AG04449 (cell line): ENCODE measurements around the gene LAMA3.
A peak's percentile ranks its signal among the peaks of the same experiment; 100 is the strongest.

Experiments used
- CTCF ChIA-PET: fragments of 350-600 bp; formaldehyde crosslinking; extraction: SDS; loops from one replicate; lab custom pipeline; 2021; ENCODE audit warnings: antibody characterized with exemption; lab: Yijun Ruan, JAX
- POLR2A ChIA-PET: fragments of 400-600, 350-600 bp; formaldehyde crosslinking; extraction: SDS; loops from one replicate; lab custom pipeline; 2020; ENCODE audit warnings: antibody characterized with exemption, inconsistent platforms; lab: Yijun Ruan, JAX
- DNase-seq: peaks from one replicate; pipeline ENCODE4 v3.0.0-alpha.2; 2010; ENCODE audit warnings: low read depth, low spot score
- H3K4me3 ChIP-seq: 2 replicates; pipeline ENCODE4 v1.5.1; 2011; ENCODE audit warnings: low read depth, mild to moderate bottlenecking, control low read depth, low read length
- CTCF ChIP-seq: IDR thresholded peaks from one replicate; pipeline ENCODE4 v1.5.1; 2011; ENCODE audit warnings: mild to moderate bottlenecking, moderate library complexity, low read length, control low read depth, inconsistent platforms; ENCODE audit not compliant: insufficient read depth; ENCODE audit errors: missing control alignments

LAMA3 gene

GRCh38 chr18:23939366-23939765 lies 250.1 kb downstream of the LAMA3 start:
- ChIA-PET CTCF (interaction anchor here (0.5 to 3.0 kb wide), 4 partner anchors 8 to 21 kb away, joined by 3 to 12 read pairs (median 6); no protein-coding TSS in a partner anchor), POLR2A (no interaction called here)
- TF ChIP-seq CTCF: no peak
- H3K4me3 ChIP-seq: no peak overlapping the region
- no peak for DNase-seq

- no peak for TF ChIP-seq CTCF
- no peak for DNase-seq
- CTCF ChIA-PET: interaction anchor here (1.0 to 1.6 kb wide), 3 partner anchors 11 to 180 kb away, joined by 3 to 8 read pairs (median 3); no protein-coding TSS in a partner anchor
- POLR2A ChIA-PET: interaction anchor here (0.6 kb wide), 1 partner anchor 304 kb away, joined by 3 read pairs; no protein-coding TSS in a partner anchor
- H3K4me3 ChIP-seq: no peak overlapping the region
Observed at GRCh38 chr18:23939896-23940295, 250.6 kb downstream of the LAMA3 start.

- POLR2A ChIA-PET: no interaction called here
- no peak for TF ChIP-seq CTCF
- no peak overlapping the region for H3K4me3 ChIP-seq
- DNase-seq: no peak
- CTCF ChIA-PET: no interaction called here
Observed at GRCh38 chr18:23941791-23942190, 252.5 kb downstream of the LAMA3 start.

- ChIA-PET POLR2A (no interaction called here), CTCF (interaction anchor here (1.7 kb wide), 1 partner anchor 25 kb away, joined by 14 read pairs; no protein-coding TSS in a partner anchor)
- DNase-seq: no peak
- no peak overlapping the region for H3K4me3 ChIP-seq
- no peak for TF ChIP-seq CTCF
Observed at GRCh38 chr18:23943104-23943503, 253.9 kb downstream of the LAMA3 start.

- peak; percentile 96 for DNase-seq
- ChIA-PET POLR2A (no interaction called here), CTCF (interaction anchor here (1.7 kb wide), 1 partner anchor 26 kb away, joined by 14 read pairs; no protein-coding TSS in a partner anchor)
- no peak for TF ChIP-seq CTCF
- H3K4me3 ChIP-seq: no peak overlapping the region
Observed at GRCh38 chr18:23943903-23944624, 254.8 kb downstream of the LAMA3 start.

GRCh38 chr18:23945416-23946079 lies 256.3 kb downstream of the LAMA3 start:
- no peak for TF ChIP-seq CTCF
- H3K4me3 ChIP-seq: no peak overlapping the region
- DNase-seq: no peak
- ChIA-PET CTCF (interaction anchor here (1.0 to 1.3 kb wide), 2 partner anchors 18 to 26 kb away, joined by 4 to 7 read pairs; no protein-coding TSS in a partner anchor), POLR2A (no interaction called here)
